GM18517 (cell line): Measurements from ENCODE around the gene CDK3.
"Not testable (repeated sequence)": the region's sequence is repeated elsewhere in the genome, so short reads cannot be mapped to it uniquely, and the experiment has no call there.

Source experiments
- ATAC-seq: cut with Tn5 transposase; IDR thresholded peaks from one replicate; pipeline ENCODE4 v1.9.1; 2021; ENCODE audit warnings: mild to moderate bottlenecking, moderate library complexity; ENCODE audit not compliant: unreplicated experiment

The CDK3 gene

GRCh38 chr17:76036497-76037261 lies 36.0 kb downstream of the CDK3 start:
- no peak for ATAC-seq

GRCh38 chr17:76038050-76038449 lies 37.4 kb downstream of the CDK3 start:
- ATAC-seq = no peak

GRCh38 chr17:76039121-76039520 lies 38.5 kb downstream of the CDK3 start:
- ATAC-seq = no peak

- no peak for ATAC-seq
Observed at GRCh38 chr17:76040376-76040775, 39.7 kb downstream of the CDK3 start.

- not testable (repeated sequence) for ATAC-seq
Observed at GRCh38 chr17:76042868-76043267, 42.2 kb downstream of the CDK3 start.

- ATAC-seq = not testable (repeated sequence)
Observed at GRCh38 chr17:76044475-76045007, 43.9 kb downstream of the CDK3 start.

GRCh38 chr17:76046064-76046463 lies 45.4 kb downstream of the CDK3 start:
- no peak for ATAC-seq

- no peak for ATAC-seq
Observed at GRCh38 chr17:76048025-76048605, 47.5 kb downstream of the CDK3 start.

- ATAC-seq = no peak
Observed at GRCh38 chr17:76048711-76049110, 48.1 kb downstream of the CDK3 start.

- ATAC-seq = no peak
Observed at GRCh38 chr17:76049239-76049638, 48.6 kb downstream of the CDK3 start.

- ATAC-seq = no peak
Observed at GRCh38 chr17:76049836-76050537, 49.3 kb downstream of the CDK3 start.

- ATAC-seq = no peak
Observed at GRCh38 chr17:76050538-76051467, 50.1 kb downstream of the CDK3 start.

- ATAC-seq = no peak
Observed at GRCh38 chr17:76051561-76051960, 50.9 kb downstream of the CDK3 start.

GRCh38 chr17:76053246-76054111 lies 52.8 kb downstream of the CDK3 start:
- no peak for ATAC-seq

- no peak for ATAC-seq
Observed at GRCh38 chr17:76054112-76054476, 53.4 kb downstream of the CDK3 start.
